ENCODE measurements around the gene OTULIN.

GRCh38 chr5:14615365-14615764 is 49.2 kb upstream of the OTULIN start:
- TF ChIP-seq CTCF (IDR thresholded peaks at IDR 0.05) (no peak), ZFX (IDR thresholded peaks at IDR 0.05; ENCODE audit: borderline replicate concordance) (no peak)

All from 22Rv1 (cell line).